Activated CD4-positive, alpha-beta T cell treated with anti-CD3 and anti-CD28 coated beads, Interleukin-2, Interleukin-4, amounts not matched to agents 100 ng/mL and 50 ng/mL, durations not matched to agents 16 hours and 8 hours (primary cell): ENCODE measurements around the gene ZNF611.
"Not testable (repeated sequence)": the region's sequence is repeated elsewhere in the genome, so short reads cannot be mapped to it uniquely, and the experiment has no call there.

ENCODE experiments used
- DNase-seq: peaks from one replicate; pipeline ENCODE4 v3.0.0-alpha.2; 2020; ENCODE audit warnings: low spot score

The ZNF611 gene

GRCh38 chr19:52716522-52716921 is 18.3 kb downstream of the ZNF611 start:
- DNase-seq, result no peak

DNA sequence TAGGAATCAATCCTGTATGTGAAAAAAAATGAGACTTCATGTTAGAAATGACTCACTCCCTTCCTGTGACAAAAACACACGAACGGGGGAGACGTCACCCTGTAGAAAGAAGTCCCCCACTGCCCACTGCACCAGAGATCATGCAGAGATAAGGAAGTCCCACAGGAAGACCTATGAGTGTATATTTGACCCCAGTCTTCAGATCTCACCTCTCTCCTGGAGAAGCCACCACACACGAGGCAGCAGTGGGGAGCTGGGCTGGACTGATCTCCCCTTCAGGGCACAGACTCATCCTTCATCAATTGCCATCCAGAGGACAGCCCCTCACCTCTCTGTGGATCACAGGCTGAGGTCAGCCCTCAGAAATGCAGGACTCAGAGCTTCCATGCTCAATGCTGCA is 18.9 kb downstream of the ZNF611 start:
- peak; percentile 17 for DNase-seq

DNA sequence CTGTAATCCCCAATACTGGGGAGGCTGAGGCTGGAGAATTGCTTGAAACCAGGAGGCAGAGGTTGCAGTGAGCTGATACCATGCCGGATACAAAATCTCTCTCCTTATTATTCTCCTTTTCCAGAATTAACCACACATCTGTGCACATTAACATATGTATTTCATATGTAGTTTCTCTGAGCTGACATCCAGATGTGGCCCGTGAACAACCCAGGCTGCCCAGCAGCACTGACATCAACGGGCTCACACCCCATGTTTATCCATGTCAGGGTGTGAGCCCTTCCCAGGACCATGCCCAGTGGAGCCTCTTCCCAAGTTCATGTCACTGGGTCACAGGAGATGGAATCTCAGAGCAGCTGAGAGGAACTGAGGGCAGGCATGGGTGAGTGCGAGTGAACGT is 19.5 kb downstream of the ZNF611 start:
- DNase-seq, result not testable (repeated sequence)

DNA sequence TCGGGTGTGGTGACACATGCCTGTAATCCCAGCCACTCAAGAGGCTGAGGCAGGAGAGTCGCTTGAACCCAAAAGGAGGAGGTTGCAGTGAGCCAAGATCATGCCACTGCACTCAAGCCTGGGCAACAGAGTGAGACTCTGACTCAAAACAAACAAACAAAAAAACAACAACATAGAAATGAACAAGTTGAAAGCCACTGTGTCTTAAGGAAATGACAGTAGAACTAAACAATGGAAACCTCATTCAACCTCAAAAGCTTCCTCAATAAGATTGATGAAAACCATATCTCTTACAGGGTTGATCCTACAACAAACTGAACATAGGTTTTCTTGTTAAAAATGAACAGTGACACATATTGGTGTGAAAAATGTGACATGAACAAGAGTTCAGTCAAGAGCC is 21.8 kb downstream of the ZNF611 start:
- not testable (repeated sequence) for DNase-seq

DNA sequence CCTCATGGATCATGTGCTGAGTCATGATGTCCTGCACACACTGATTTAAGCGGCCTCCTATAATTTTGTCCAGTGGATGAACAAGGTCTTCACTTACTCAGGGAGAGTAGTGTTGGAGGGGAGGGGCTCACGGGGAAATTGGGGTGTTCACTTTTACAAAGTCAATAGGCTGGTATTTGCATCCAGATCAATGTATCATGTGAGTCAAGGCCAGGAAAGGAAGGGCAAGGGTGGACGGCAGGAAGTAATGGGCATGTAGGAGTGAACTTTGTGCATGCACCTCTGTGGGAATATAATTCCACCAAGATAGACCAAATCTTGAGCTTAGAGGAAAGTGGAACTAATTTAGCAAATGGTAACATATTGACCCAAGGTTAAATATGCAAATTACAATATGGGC is 23.2 kb downstream of the ZNF611 start:
- DNase-seq, result not testable (repeated sequence)

- no peak for DNase-seq
These were observed 24.3 kb downstream of the ZNF611 start for GRCh38 chr19:52710538-52710937.

- DNase-seq, result not testable (repeated sequence)
These were observed 29.2 kb downstream of the ZNF611 start for GRCh38 chr19:52705615-52706014.

DNA sequence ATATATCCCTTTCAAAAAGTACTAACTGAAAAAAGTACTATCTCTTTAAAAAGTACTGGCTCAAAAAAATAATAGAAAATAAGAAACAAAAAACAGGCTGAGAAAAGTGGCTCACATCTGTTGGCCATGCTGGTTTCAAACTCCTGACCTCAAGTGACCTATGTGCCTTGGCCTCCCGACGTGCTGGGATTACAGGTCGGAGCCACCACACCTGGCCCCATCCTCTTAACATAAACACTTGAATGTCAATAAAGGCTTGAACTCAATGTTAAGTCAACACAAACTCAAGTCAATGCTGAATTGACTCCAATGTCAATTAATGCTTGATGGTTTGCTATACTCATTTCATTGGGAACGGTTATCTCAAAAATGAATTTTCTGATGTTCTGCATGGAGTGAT is 30.9 kb downstream of the ZNF611 start:
- DNase-seq, result no peak

- DNase-seq, result no peak
These were observed 34.2 kb downstream of the ZNF611 start for GRCh38 chr19:52700673-52701072.

GRCh38 chr19:52699555-52699954 is 35.3 kb downstream of the ZNF611 start:
- not testable (repeated sequence) for DNase-seq

DNA sequence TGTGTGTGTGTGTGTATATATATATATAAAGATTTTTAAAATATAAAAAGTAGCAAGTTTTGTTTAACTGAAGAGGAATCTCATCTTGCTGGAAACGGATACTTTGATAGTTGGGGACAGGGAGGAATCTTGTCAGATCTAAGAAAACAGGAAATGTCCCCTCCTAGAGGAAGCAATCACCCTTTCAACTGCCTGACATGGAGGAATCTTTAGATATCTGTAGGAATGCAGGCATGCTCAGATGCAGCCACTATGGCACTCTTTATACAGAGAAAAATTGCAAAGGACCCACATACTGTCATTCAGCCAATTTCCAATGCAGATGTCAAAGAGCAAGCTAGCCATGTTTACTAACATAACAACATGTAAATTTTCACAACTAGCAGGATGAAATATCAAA is 38.8 kb downstream of the ZNF611 start:
- DNase-seq, result no peak

DNA sequence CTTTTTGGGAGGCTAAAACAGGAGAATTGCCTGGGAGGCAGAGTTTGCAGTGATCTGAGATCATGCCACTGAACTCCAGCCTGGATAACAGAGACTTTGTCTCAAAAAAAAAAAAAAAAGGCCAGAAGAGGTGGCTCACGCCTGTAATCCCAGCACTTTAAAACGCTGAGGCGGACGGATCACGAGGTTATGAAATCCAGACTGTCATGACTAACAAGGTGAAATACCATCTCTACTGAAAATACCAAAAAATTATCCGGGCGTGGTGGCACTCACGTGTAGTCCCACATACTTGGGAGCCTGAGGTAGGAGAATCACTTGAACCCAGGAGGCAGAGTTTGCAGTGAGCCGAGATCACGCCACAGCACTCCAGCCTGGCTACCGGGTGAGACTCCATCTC is 39.9 kb downstream of the ZNF611 start:
- DNase-seq, result no peak

DNA sequence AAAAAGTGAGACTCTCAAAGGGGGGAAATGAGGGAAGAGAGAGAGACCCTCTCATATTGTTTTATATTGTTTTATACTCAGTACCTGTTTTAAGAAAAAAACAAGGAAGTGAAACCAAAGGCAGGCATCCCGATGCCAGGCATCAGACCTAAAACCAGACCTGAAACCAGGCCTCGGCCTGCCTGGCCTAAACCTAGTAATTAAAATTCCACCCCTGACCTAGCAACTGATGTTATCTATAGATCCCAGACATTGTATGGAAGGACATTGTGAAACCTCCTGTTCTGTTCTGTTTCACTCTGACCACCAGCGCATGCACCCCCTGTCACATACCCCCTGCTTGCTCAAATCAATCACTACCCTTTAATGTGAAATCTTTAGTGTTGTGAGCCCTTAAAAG is 40.6 kb downstream of the ZNF611 start:
- not testable (repeated sequence) for DNase-seq

DNA sequence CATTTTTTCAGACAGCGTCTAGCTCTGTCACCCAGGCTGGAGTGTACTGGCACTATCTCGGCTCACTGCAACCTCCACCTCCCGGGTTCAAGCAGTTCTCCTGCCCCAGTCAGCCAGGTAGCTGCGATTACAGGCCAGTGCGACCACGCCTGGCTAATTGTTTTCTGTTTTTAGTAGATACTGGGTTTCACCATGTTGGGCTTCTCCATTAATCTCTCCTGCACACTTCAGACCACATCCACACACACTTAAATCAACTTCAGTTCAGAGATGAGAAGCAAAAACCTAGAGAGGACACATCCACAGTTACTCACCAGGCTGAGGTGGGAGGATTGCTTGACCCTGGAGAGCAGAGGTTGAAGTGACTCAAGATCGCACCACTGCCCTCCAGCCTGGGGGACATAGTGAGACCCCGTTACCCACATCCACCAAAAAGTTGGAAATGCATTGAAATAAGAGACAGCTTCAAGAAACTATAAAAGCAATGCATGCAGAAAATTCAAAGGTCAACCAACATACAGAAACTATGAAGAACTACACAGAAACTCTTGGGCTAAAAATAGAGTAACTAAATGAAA is 42.3 kb downstream of the ZNF611 start:
- DNase-seq, result no peak

DNA sequence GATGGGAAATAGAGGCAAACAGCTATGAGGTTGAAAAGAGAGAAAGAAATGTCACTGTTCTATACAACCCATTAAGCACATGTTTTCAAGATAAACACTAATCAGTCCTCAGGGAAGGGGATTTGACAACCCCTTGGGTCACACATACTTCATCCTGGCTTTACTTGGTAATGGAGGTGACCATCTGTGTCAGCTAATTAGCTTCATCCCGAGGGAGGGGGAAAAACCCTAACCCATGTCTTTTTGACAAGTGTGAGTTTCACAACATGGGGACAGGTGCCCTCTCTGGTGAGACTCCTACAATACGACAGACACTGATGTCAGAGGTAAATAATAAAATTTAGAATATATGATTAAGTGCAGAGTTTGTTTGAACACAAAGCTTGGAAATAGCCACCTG is 43.1 kb downstream of the ZNF611 start:
- DNase-seq, result no peak

- no peak for DNase-seq
These were observed 43.6 kb downstream of the ZNF611 start for GRCh38 chr19:52691215-52691610.

DNA sequence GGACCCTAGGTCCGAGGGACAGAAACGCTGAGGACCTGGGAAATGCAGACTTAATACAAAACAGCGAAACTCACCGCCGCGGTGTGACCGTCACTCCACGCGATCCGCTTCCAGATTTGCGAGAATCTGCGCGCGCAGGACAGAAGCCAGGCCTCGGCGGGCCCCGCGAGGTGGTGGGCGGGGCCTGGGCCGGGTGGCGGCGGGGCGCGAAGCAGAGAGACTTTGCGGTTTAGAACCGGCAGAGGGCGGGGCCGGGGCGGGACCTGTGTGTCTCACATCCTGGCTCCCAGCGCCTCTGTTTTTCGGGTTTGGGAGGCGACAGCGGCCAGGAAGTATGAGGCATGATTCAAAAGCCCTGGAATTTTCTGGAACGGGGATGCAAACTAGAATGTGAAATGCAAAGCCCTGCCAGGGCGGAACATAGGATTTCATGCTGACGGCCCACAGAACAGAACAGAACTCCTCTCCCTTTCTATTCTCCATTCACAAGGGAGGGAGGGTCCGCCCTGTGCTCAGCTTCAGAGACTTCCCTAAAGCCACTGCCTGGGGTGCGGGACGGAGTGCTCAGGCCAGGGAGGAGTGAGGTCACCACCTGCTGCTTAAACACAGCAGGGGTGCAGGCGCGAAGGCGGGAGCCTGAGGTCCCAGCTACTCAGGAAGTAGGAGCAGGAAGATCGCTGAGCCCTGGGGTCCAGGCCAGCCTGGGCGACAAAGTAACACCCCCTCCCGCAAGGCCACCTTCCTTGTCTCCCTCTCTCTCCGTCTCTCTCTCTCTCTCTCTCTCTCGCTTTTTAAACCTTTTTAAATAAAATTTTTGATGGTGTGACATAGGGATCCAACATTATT is 44.3 kb downstream of the ZNF611 start:
- DNase-seq, result peak; percentile 83

- peak; percentile 6 for DNase-seq
These were observed 44.9 kb downstream of the ZNF611 start for GRCh38 chr19:52689843-52690368.

DNA sequence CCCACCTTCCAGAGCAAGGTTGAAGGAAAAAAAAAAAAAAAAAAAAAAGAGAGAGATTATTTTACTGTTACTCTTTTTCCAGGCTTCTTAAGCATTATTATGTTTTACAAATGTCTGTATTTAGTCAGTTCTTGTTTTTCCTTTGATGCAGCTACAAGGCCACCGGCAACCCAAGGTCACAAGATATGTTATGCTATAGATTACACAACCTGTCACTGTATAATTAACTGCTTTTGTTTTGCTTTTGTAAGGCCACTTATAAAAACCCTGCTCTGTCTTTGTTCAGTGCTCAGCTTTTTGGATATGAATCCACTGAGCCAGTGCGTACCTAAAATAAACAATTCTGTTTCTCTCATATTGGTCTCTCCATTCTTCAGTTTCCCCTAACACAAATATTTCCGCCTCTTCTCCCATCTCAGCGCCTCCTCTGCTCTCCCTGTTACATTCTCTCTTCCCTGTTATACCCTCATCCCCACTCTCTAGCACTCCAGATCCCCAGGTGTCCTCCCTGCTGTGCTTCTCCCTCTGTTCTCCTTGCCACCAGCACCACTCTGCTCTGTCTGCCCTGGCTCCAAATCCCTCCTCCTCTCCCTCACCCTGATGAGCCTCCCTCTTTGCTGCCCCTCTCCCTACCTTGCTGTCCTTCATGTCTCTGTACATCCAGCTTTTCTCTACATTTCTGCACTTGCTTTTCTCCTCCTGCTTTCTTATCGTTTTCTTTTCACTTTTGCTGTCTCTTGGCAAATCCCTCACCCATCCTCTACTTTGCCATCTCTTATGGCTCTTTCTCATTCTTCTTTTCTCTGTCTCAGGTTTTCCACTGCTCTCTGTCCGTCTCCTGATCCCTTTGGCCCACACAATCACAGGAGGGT is 45.7 kb downstream of the ZNF611 start:
- DNase-seq, result not testable (repeated sequence)

- DNase-seq, result no peak
These were observed 46.5 kb downstream of the ZNF611 start for GRCh38 chr19:52688335-52688734.

DNA sequence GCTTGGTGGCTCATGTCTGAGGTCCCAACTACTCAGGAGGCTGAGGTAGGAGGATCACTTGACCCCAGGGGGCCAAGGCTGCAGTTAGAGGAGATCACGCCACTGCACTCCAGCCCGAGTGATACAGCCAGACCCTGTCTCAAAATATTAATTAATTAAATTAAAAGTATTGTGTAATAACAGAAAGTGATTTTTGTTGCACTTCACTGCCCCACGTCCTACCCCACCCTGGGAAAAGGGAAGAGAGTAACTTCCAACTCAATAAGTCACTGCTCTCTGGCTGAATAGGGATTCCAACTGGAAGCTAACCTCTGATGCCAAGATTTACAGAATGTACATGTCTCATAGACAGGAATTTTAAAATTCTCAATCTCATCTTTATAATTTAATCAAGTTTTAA is 47.2 kb downstream of the ZNF611 start:
- DNase-seq, result no peak

DNA sequence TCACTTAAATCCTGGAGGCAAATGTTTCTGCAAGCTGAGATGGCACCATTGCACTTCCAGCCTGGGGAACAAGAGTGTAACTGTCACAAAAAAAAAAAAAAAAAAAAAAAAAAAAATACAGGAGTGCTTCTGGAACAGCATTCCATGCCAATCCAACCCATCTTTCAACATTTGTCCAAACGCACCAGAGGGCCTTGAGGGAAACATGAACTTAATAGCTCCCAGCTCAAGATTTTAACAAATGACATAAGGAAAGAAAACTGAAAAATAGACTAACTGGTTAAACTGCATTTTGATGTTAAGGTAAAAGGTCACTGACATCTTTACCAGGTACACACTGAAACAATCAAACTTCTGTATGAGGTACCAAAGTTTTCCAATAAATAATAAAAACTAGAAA is 49.0 kb downstream of the ZNF611 start:
- DNase-seq, result no peak
